Ectodermal cell (in vitro differentiated cells): ENCODE data around the gene IFT80.
"Not testable (repeated sequence)": the region's sequence is repeated elsewhere in the genome, so short reads cannot be mapped to it uniquely, and the experiment has no call there.

ENCODE experiments used
- H3K27ac ChIP-seq: 2 replicates; pipeline ENCODE4 v1.7.0; 2013; ENCODE audit warnings: mild to moderate bottlenecking, low read depth, low read length; ENCODE audit not compliant: insufficient read depth, poor library complexity, severe bottlenecking
- H3K27me3 ChIP-seq: 2 replicates; pipeline ENCODE4 v1.7.0; 2013; ENCODE audit warnings: mild to moderate bottlenecking, low read length; ENCODE audit not compliant: insufficient read depth, control insufficient read depth, poor library complexity, severe bottlenecking
- H3K36me3 ChIP-seq: one replicate; pipeline ENCODE4 v1.7.0; 2013; ENCODE audit warnings: low read length; ENCODE audit not compliant: control insufficient read depth, insufficient read depth
- H3K4me1 ChIP-seq: one replicate; pipeline ENCODE4 v1.7.0; 2013; ENCODE audit warnings: low read length; ENCODE audit not compliant: control insufficient read depth, insufficient read depth
- H3K4me3 ChIP-seq: 2 replicates; pipeline ENCODE4 v1.7.0; 2013; ENCODE audit warnings: low read depth, low read length, control low read depth; ENCODE audit not compliant: insufficient read depth
- H3K9me3 ChIP-seq: 2 replicates; pipeline ENCODE4 v1.7.0; 2013; ENCODE audit warnings: mild to moderate bottlenecking, low read length, moderate library complexity; ENCODE audit not compliant: control insufficient read depth
- WGBS, 2 experiments: methylation state at CpG; one replicate each; pipeline ENCODE4 v1.1.7; 2013; ENCODE audit warnings: missing lambda C conversion rate in 2 of 2; 5-methylcytosine and 5-hydroxymethylcytosine counted together

The IFT80 gene

DNA sequence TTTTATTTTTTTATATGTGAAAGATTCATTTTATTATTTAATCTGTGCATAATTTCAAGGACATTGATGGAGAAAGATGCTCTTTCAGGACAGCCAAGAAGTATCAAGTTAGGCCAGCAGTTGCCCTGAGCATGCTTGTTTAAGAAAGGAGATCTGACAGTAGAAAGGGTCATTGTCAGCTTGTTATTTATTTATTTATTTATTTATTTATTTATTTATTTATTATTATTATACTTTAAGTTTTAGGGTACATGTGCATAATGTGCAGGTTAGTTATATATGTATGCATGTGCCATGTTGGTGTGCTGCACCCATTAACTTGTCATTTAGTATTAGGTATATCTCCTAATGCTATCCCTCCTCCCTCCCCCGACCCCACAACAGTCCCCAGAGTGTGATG lies 77.2 kb downstream of the IFT80 start:
- H3K27me3 ChIP-seq, H3K36me3 ChIP-seq, H3K4me1 ChIP-seq, H3K27ac ChIP-seq, H3K9me3 ChIP-seq, H3K4me3 ChIP-seq: not testable (repeated sequence)
- 100% methylated on average over 1 of the region's 1 CpG; no CpG with 5 or more reads in 1 of the 2 experiments for whole genome bisulfite sequencing, 2 experiments

DNA sequence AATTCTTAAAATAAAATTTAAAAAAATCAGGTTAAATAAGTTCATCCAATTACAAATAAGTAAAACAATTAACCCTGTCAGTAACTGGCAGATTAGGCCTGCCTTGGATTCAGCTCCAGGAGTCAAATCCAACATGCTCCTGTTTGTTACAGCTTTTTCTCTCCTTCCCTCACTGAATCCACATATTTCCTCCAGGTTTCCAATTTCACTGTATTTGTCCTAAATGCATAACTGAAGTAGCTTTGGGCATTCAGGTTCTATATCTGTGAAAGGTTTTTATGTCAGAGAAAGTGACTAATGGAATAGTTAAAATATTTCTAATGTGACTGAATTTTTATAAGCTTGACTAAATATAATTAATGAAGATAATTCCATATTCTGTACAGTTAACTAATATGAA lies 79.7 kb downstream of the IFT80 start:
- no peaks in the 10 kb centered on the region for H3K36me3 ChIP-seq
- H3K4me3 ChIP-seq = no peak overlapping the region
- no peak overlapping the region for H3K27ac ChIP-seq
- H3K4me1 ChIP-seq = no peaks in the 10 kb centered on the region
- no peaks in the 10 kb centered on the region for H3K27me3 ChIP-seq
- no peaks in the 10 kb centered on the region for H3K9me3 ChIP-seq

- no peak overlapping the region for H3K4me3 ChIP-seq
- no peaks in the 10 kb centered on the region for H3K9me3 ChIP-seq
- no peaks in the 10 kb centered on the region for H3K27me3 ChIP-seq
- no peaks in the 10 kb centered on the region for H3K4me1 ChIP-seq
- no peak overlapping the region for H3K27ac ChIP-seq
- no peaks in the 10 kb centered on the region for H3K36me3 ChIP-seq
Measured at GRCh38 chr3:160314995-160315394, 84.0 kb downstream of the IFT80 start.

DNA sequence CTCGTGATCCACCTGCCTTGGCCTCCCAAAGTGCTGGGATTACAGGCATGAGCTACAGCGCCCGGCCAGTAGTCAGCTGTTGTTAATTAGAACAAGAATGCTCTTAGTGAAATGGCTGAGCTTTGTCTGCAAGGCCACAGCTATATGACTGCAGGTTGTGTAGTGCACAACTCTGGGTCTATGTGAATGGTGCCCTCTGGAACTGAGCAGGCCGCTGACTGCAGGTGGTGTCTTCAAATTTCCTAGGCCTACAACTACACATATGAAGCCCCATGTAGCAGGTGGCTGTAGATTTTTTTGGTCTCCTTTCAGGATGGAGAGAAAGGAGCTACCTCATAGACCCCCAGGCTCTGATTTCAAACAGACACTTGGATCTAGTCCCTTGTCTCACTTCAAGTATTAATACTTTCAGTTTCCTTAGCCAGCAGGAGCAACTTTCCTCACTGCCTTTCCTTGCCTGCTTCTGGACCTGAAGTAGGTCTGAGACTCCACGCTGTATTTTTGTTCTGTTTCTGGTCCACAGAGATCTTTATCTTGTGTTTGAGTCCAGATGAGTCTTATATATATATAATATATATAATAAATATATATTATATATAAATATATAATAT lies 86.9 kb downstream of the IFT80 start:
- no peaks in the 10 kb centered on the region for H3K27me3 ChIP-seq
- no peak overlapping the region for H3K4me3 ChIP-seq
- H3K36me3 ChIP-seq = peaks cover 4% of the 10 kb centered on the region
- no peaks in the 10 kb centered on the region for H3K9me3 ChIP-seq
- no peak overlapping the region for H3K27ac ChIP-seq
- H3K4me1 ChIP-seq = no peaks in the 10 kb centered on the region
- WGBS, 2 experiments = 92 to 94% methylated on average over 5 of the region's 5 CpGs

DNA sequence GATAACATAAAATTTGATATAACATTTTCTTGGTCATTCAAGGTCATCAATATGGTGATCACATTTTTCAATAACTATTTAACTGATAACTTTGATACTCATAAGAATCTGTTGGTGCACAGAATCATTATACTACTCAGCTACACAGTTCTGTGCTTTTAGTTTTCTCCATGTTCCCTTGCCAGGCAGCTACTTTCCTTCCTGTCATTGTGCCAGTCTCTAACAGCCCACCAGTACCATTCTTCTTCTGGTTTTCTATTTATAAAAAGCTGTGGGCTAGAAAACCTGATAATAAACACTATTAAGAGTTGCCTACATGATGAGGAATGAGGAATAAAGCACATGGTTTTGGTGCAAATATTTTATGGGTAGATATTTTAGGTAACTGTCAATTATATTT lies 96.2 kb downstream of the IFT80 start:
- Histone ChIP-seq H3K36me3 (peaks cover 12% of the 10 kb centered on the region), H3K4me3 (no peak overlapping the region), H3K27me3 (no peaks in the 10 kb centered on the region), H3K9me3 (no peaks in the 10 kb centered on the region), H3K27ac (no peak overlapping the region), H3K4me1 (no peaks in the 10 kb centered on the region)

DNA sequence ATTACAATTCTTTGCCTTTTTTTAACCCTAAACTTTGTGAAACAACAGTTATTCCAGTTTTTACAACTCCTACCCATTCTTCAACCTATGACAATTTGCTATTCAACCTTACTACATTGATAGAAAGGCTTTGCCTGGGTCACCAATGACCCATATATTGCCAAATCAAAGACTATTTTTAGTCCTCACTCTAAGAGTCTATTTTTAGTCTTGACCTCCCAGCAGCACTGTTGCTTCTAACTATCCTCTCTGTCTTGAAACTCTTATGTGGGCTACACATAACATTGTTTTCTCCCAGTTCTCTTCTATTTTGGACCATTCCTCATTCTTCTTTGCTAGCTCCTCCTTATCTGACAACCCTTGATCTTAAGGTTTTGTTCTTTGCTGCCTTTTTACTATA lies 102.4 kb downstream of the IFT80 start:
- Histone ChIP-seq H3K27ac (no peak overlapping the region), H3K36me3 (no peaks in the 10 kb centered on the region), H3K9me3 (no peaks in the 10 kb centered on the region), H3K4me3 (no peak overlapping the region), H3K4me1 (no peaks in the 10 kb centered on the region), H3K27me3 (no peaks in the 10 kb centered on the region)

DNA sequence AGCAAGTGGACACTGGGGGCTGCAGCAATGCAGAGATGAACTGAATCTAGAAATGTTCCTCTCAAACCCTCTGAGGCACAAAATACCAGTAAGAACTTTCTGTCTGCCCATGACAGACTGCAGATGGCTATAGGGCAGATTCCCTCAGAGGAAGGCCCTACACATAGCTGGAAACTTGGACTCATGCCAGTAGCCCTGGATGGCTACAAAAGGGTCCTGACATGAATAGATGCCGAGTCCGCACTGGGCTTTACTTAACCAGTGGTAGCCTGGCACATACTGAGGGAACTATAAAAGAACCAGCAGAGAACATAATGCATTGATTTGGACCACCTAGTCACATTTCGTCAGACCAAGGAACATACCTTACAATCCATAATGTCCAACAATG lies 107.1 kb downstream of the IFT80 start:
- Histone ChIP-seq H3K36me3 (no peaks in the 10 kb centered on the region), H3K27me3 (no peaks in the 10 kb centered on the region), H3K9me3 (no peaks in the 10 kb centered on the region), H3K4me1 (no peaks in the 10 kb centered on the region), H3K4me3 (no peak overlapping the region), H3K27ac (no peak overlapping the region)
- 90 to 97% methylated on average over 3 of the region's 3 CpGs for WGBS, 2 experiments

DNA sequence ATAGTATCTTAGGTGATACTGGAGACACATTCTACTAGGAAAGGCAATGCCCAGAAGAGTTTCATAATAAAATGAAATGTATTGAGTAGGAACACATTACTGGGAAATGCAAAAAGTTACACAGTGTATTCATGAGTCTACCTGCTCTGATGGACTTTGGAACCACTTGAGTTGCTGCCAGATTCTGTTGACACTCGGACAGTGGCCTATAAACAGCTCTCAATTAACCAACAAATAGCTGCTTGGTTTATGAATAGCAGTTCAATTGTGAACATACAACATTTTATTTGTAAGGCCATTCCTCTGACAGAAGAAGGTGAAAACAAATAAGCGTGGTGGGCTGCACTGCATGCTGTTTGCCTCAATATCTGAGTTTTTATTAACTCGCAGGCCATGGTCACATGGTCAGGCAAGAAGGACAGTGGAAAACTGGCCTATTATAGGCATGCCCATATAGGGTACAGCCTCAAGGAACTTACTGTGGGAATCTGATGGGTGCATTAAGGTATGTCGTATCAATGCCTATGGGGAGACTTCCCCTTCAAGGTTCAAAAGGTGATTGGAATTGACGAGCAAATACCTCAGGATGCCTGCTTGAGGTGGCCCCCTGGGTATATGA lies 107.6 kb downstream of the IFT80 start:
- H3K4me1 ChIP-seq = no peaks in the 10 kb centered on the region
- no peak overlapping the region for H3K4me3 ChIP-seq
- no peaks in the 10 kb centered on the region for H3K36me3 ChIP-seq
- WGBS, 2 experiments = 92 to 95% methylated on average over 5 of the region's 5 CpGs
- no peak overlapping the region for H3K27ac ChIP-seq
- no peaks in the 10 kb centered on the region for H3K27me3 ChIP-seq
- H3K9me3 ChIP-seq = no peaks in the 10 kb centered on the region

- Histone ChIP-seq H3K9me3 (no peaks in the 10 kb centered on the region), H3K27ac (no peak overlapping the region), H3K36me3 (no peaks in the 10 kb centered on the region), H3K4me3 (no peak overlapping the region), H3K4me1 (no peaks in the 10 kb centered on the region), H3K27me3 (no peaks in the 10 kb centered on the region)
- 90 to 94% methylated on average over 1 of the region's 1 CpG for WGBS, 2 experiments
Measured at GRCh38 chr3:160287666-160288065, 111.4 kb downstream of the IFT80 start.

- H3K27ac ChIP-seq = no peak overlapping the region
- no peak overlapping the region for H3K4me3 ChIP-seq
- H3K36me3 ChIP-seq = no peaks in the 10 kb centered on the region
- H3K4me1 ChIP-seq = no peaks in the 10 kb centered on the region
- H3K27me3 ChIP-seq = no peaks in the 10 kb centered on the region
- H3K9me3 ChIP-seq = no peaks in the 10 kb centered on the region
- 91 to 93% methylated on average over 1 of the region's 1 CpG for WGBS, 2 experiments
Measured at GRCh38 chr3:160286231-160286630, 112.8 kb downstream of the IFT80 start.

DNA sequence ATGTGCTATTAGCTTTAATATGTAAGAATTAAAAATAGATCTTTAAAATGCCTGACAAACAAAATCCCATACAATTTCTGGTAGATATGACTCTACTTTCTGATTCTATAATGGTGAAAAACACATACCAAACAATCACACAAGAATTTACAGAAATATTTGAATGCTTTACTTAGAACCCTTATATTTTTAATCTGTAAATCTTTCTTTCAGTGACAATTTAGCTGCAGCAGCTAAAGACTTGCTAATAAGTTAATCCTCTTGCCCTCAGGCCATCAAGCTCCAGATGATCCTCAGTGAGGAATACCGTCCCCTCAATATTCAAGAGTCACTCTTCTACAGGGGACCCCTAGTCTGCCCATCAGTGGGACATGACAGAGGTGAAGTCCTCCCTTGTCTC lies 118.2 kb downstream of the IFT80 start:
- WGBS, 2 experiments = 86 to 89% methylated on average over 1 of the region's 1 CpG
- no peaks in the 10 kb centered on the region for H3K27me3 ChIP-seq
- H3K4me3 ChIP-seq = no peak overlapping the region

More for the DNA sequence above, 118.2 kb downstream of the IFT80 start:
- H3K4me1 ChIP-seq = no peaks in the 10 kb centered on the region
- no peak overlapping the region for H3K27ac ChIP-seq
- H3K36me3 ChIP-seq = no peaks in the 10 kb centered on the region
- H3K9me3 ChIP-seq = no peaks in the 10 kb centered on the region
